HepG2 (cell line): ENCODE results near the gene LIM2. TPM values are rescaled to one million over a fixed set of nuclear protein-coding genes. Genes with fewer than 3 reads are reported as not detected.

ENCODE experiments used
- ARID4A ChIP-seq: sonication (generic); formaldehyde crosslinking; IDR thresholded peaks from 2 replicates; pipeline ENCODE4 v1.5.0; 2020; ENCODE audit warnings: mild to moderate bottlenecking, missing genetic modification reagents, borderline replicate concordance
- GFI1 ChIP-seq: sonication (generic); formaldehyde crosslinking; IDR thresholded peaks from 2 replicates; pipeline ENCODE4 v1.5.0; 2020; ENCODE audit warnings: missing genetic modification reagents, mild to moderate bottlenecking, borderline replicate concordance
- IRF9 ChIP-seq: sonication (generic); formaldehyde crosslinking; IDR thresholded peaks from 2 replicates; pipeline ENCODE4 v1.8.0; 2022; ENCODE audit warnings: missing genetic modification reagents, mild to moderate bottlenecking, borderline replicate concordance
- MAZ ChIP-seq, 2 experiments: sonication (generic) in 1 of 2; formaldehyde crosslinking in 1 of 2; IDR thresholded peaks; 2 replicates each; pipeline versions ENCODE4 v1.5.0 to v1.6.1; 2012 to 2020; ENCODE audit warnings: low read depth in 2 of 2, mild to moderate bottlenecking in 2 of 2, borderline replicate concordance in 1 of 2, improper control_type of control experiment in 1 of 2, low read length in 1 of 2, missing genetic modification reagents in 1 of 2, moderate library complexity in 1 of 2
- NFE2L2 ChIP-seq: fragments of 150-350 bp; IDR thresholded peaks from 2 replicates; pipeline ENCODE4 v1.6.1; 2014; ENCODE audit warnings: low read length
- SNRNP70 ChIP-seq: fragments of 200-400 bp; formaldehyde crosslinking; IDR thresholded peaks from 2 replicates; pipeline ENCODE4 v1.6.1; 2017; ENCODE audit warnings: mild to moderate bottlenecking, low read depth, low read length, moderate library complexity
- SOX5 ChIP-seq: IDR thresholded peaks from 2 replicates; pipeline ENCODE4 v1.6.1; 2016; ENCODE audit warnings: borderline replicate concordance
- ZFAT ChIP-seq: sonication (generic); formaldehyde crosslinking; conservative IDR thresholded peaks from 2 replicates; pipeline ENCODE4 v1.8.1; 2023; ENCODE audit warnings: missing genetic modification reagents, inconsistent platforms
- ZKSCAN5 ChIP-seq: sonication (generic); formaldehyde crosslinking; IDR thresholded peaks from 2 replicates; pipeline ENCODE4 v1.5.1; 2020; ENCODE audit warnings: mild to moderate bottlenecking, missing genetic modification reagents
- ZNF572 ChIP-seq: sonication (generic); formaldehyde crosslinking; IDR thresholded peaks from 2 replicates; pipeline ENCODE4 v1.5.1; 2020; ENCODE audit warnings: mild to moderate bottlenecking, missing genetic modification reagents
- ZNF607 ChIP-seq: sonication (generic); formaldehyde crosslinking; IDR thresholded peaks from 2 replicates; pipeline ENCODE4 v1.5.1; 2020; ENCODE audit warnings: missing genetic modification reagents, mild to moderate bottlenecking, borderline replicate concordance
- ZNF747 ChIP-seq: sonication (generic); formaldehyde crosslinking; IDR thresholded peaks from 2 replicates; pipeline ENCODE4 v1.8.1; 2023; ENCODE audit warnings: missing genetic modification reagents, mild to moderate bottlenecking, borderline replicate concordance
- ZNF883 ChIP-seq: sonication (generic); formaldehyde crosslinking; IDR thresholded peaks from 2 replicates; pipeline ENCODE4 v1.5.1; 2020; ENCODE audit warnings: mild to moderate bottlenecking, missing genetic modification reagents; ENCODE audit errors: not compliant biosample characterization
- polyA plus RNA-seq, 8 experiments: library from polyadenylated mRNA; depleted of rRNA in 3 of 8; stranded (reverse) in 7 of 8; unstranded in 1 of 8; fragments of >200 nt; fragmentation: Illumina TruSeq in 4 of 8; extraction: Trizol in 4 of 8; gene quantifications; 2 replicates each; pipeline versions ENCODE4 v1.2.1 to v1.2.3, GENCODE V29; 2011 to 2016; ENCODE audit warnings: low read depth in 4 of 8, missing spikeins in 1 of 8, mixed read lengths in 1 of 8; ENCODE audit not compliant: insufficient read depth in 1 of 8
- total RNA-seq, 5 experiments: library from RNA; depleted of rRNA; stranded (reverse); fragments of >200 nt; fragmentation: Illumina TruSeq; extraction: Trizol; gene quantifications; 2 replicates each; pipeline ENCODE4 v1.2.3, GENCODE V29; 2016; ENCODE audit warnings: low read depth in 1 of 5
- TF ChIP-seq, protein P1 (sequence below): sonication (generic); formaldehyde crosslinking; IDR thresholded peaks from one replicate; pipeline ENCODE4 v1.5.1; 2020; ENCODE audit warnings: mild to moderate bottlenecking, missing genetic modification reagents; ENCODE audit errors: not compliant biosample characterization

The LIM2 gene
- total and polyA plus RNA-seq, 2 of the 13 experiments (the other 11 are each of a cell fraction or from before 2014, with no cell fraction given): 1.3 TPM; not detected in 1

GRCh38 chr19:51338563-51339312 lies 49.0 kb downstream of the LIM2 start (continued):
- TF ChIP-seq MAZ (IDR thresholded peaks at IDR 0.05; ENCODE audit: borderline replicate concordance, low read depth, low read length) (peak; percentile 29; the same call in 1 of the 2 replicates), MAZ (CRISPR knock-in tag; IDR thresholded peaks at IDR 0.05; ENCODE audit: low read depth) (peak; percentile 82), SNRNP70 (no peak), ZKSCAN5 (CRISPR knock-in tag) (no peak), NFE2L2 (0 out of 2 replicates have a peak, but pooled peaks have one; percentile 19), ZNF883 (peak; percentile 23), ZFAT (no peak), SOX5 (CRISPR knock-in tag) (no peak; the same call in 1 of the 2 replicates), ARID4A (CRISPR knock-in tag) (peak; percentile 35; the same call in 1 of the 2 replicates), ZNF572 (no peak; the same call in 1 of the 2 replicates), GFI1 (CRISPR knock-in tag) (no peak), IRF9 (CRISPR knock-in tag) (0 out of 2 replicates have a peak, but pooled peaks have one; percentile 21), ZNF747 (CRISPR knock-in tag) (peak; percentile 43; the same call in 1 of the 2 replicates), ZNF607 (CRISPR knock-in tag) (no peak; the same call in 1 of the 2 replicates)
- TF ChIP-seq, protein P1, sequence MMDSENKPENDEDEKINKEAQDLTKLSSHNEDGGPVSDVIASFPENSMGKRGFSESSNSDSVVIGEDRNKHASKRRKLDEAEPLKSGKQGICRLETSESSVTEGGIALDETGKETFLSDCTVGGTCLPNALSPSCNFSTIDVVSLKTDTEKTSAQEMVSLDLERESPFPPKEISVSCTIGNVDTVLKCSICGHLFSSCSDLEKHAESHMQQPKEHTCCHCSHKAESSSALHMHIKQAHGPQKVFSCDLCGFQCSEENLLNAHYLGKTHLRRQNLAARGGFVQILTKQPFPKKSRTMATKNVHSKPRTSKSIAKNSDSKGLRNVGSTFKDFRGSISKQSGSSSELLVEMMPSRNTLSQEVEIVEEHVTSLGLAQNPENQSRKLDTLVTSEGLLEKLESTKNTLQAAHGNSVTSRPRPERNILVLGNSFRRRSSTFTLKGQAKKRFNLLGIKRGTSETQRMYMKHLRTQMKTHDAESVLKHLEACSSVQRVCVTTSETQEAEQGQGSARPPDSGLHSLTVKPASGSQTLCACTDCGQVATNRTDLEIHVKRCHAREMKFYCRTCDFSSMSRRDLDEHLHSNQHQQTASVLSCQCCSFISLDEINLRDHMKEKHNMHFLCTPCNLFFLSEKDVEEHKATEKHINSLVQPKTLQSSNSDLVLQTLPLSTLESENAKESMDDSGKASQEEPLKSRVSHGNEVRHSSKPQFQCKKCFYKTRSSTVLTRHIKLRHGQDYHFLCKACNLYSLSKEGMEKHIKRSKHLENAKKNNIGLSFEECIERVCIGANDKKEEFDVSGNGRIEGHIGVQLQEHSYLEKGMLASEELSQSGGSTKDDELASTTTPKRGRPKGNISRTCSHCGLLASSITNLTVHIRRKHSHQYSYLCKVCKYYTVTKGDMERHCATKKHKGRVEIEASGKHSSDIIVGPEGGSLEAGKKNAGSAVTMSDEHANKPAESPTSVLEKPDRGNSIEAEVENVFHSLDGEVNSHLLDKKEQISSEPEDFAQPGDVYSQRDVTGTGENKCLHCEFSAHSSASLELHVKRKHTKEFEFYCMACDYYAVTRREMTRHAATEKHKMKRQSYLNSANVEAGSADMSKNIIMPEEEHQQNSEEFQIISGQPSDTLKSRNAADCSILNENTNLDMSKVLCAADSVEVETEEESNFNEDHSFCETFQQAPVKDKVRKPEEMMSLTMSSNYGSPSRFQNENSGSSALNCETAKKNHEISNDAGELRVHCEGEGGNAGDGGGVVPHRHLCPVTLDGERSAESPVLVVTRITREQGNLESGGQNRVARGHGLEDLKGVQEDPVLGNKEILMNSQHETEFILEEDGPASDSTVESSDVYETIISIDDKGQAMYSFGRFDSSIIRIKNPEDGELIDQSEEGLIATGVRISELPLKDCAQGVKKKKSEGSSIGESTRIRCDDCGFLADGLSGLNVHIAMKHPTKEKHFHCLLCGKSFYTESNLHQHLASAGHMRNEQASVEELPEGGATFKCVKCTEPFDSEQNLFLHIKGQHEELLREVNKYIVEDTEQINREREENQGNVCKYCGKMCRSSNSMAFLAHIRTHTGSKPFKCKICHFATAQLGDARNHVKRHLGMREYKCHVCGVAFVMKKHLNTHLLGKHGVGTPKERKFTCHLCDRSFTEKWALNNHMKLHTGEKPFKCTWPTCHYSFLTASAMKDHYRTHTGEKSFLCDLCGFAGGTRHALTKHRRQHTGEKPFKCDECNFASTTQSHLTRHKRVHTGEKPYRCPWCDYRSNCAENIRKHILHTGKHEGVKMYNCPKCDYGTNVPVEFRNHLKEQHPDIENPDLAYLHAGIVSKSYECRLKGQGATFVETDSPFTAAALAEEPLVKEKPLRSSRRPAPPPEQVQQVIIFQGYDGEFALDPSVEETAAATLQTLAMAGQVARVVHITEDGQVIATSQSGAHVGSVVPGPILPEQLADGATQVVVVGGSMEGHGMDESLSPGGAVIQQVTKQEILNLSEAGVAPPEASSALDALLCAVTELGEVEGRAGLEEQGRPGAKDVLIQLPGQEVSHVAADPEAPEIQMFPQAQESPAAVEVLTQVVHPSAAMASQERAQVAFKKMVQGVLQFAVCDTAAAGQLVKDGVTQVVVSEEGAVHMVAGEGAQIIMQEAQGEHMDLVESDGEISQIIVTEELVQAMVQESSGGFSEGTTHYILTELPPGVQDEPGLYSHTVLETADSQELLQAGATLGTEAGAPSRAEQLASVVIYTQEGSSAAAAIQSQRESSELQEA (CRISPR knock-in tag): no peak
